CD8-positive, alpha-beta memory T cell (primary cell): Measurements from ENCODE around the gene CHL1. TPM values are rescaled to one million over a fixed set of nuclear protein-coding genes. Genes with fewer than 3 reads are reported as not detected.

Source experiments
- CTCF ChIA-PET: fragments of 350-600 bp; sonication (Branson Sonifier 250); formaldehyde crosslinking; loops from one replicate; lab custom pipeline; 2021; ENCODE audit warnings: antibody characterized with exemption; lab: Charles Lee
- POLR2A ChIA-PET: fragments of 350-600 bp; sonication (Branson Sonifier 250); formaldehyde crosslinking; loops from one replicate; lab custom pipeline; 2021; ENCODE audit warnings: antibody characterized with exemption; lab: Charles Lee
- DNase-seq, 5 donors: peaks; one replicate each; pipeline versions ENCODE4 v3.0.0 to v3.0.0-alpha.2; 2020 to 2022; ENCODE audit warnings: mixed read lengths in 1 of 5
- H3K27ac ChIP-seq: one replicate; pipeline ENCODE4 v1.7.0; 2013; ENCODE audit warnings: low read depth, mild to moderate bottlenecking, low read length, moderate library complexity
- H3K27me3 ChIP-seq: 2 replicates; pipeline ENCODE4 v1.7.0; 2013; ENCODE audit warnings: low read length, mild to moderate bottlenecking; ENCODE audit not compliant: insufficient read depth, poor library complexity, severe bottlenecking
- H3K36me3 ChIP-seq: 2 replicates; pipeline ENCODE4 v1.7.0; 2013; ENCODE audit warnings: mild to moderate bottlenecking, low read length, moderate library complexity; ENCODE audit not compliant: insufficient read depth
- H3K4me1 ChIP-seq: 2 replicates; pipeline ENCODE4 v1.7.0; 2013; ENCODE audit warnings: mild to moderate bottlenecking, low read length, moderate library complexity; ENCODE audit not compliant: insufficient read depth
- H3K4me3 ChIP-seq: 2 replicates; pipeline ENCODE4 v1.7.0; 2013; ENCODE audit warnings: mild to moderate bottlenecking, low read length
- H3K9me3 ChIP-seq: 2 replicates; pipeline ENCODE4 v1.7.0; 2013; ENCODE audit warnings: mild to moderate bottlenecking, low read length
- H3K27ac Mint-ChIP-seq, 8 donors: one replicate each; pipeline ENCODE4 v1.8.0; 2020 to 2021; ENCODE audit warnings: mixed read lengths in 8 of 8, mild to moderate bottlenecking in 6 of 8, inconsistent platforms in 3 of 8, moderate library complexity in 3 of 8
- H3K27me3 Mint-ChIP-seq, 2 donors: one replicate each; pipeline ENCODE4 v1.8.0; 2020 to 2021; ENCODE audit warnings: mixed read lengths in 2 of 2, mild to moderate bottlenecking in 1 of 2, moderate library complexity in 1 of 2
- H3K36me3 Mint-ChIP-seq, 3 donors: one replicate each; pipeline ENCODE4 v1.8.0; 2020 to 2021; ENCODE audit warnings: mixed read lengths in 3 of 3, inconsistent platforms in 1 of 3, mild to moderate bottlenecking in 1 of 3
- H3K4me1 Mint-ChIP-seq, 3 donors: one replicate each; pipeline ENCODE4 v1.8.0; 2020 to 2021; ENCODE audit warnings: mixed read lengths in 3 of 3, inconsistent platforms in 1 of 3, mild to moderate bottlenecking in 1 of 3
- H3K4me3 Mint-ChIP-seq, 7 donors: one replicate each; pipeline ENCODE4 v1.8.0; 2020 to 2021; ENCODE audit warnings: mixed read lengths in 7 of 7, mild to moderate bottlenecking in 6 of 7, moderate library complexity in 4 of 7, inconsistent platforms in 2 of 7
- H3K9me3 Mint-ChIP-seq, 5 donors: one replicate each; pipeline ENCODE4 v1.8.0; 2020 to 2022; ENCODE audit warnings: mixed read lengths in 5 of 5, mild to moderate bottlenecking in 3 of 5, moderate library complexity in 2 of 5, inconsistent platforms in 1 of 5
- polyA plus RNA-seq: library from polyadenylated mRNA; unstranded; fragments of 300-500 nt; fragmentation: Illumina TruSeq; gene quantifications from one replicate; pipeline ENCODE4 v1.2.3, GENCODE V29; 2021
- total RNA-seq, 2 experiments: library from RNA; stranded (reverse); gene quantifications; one replicate each; pipeline ENCODE4 v1.2.3, GENCODE V29; 2021

CHL1 gene
- total and polyA plus RNA-seq, 3 experiments from 2014 or later: not detected

- no peaks in the 10 kb centered on the region for H3K36me3 Mint-ChIP-seq
- H3K27ac Mint-ChIP-seq: no peak overlapping the region
- peaks cover 10 to 23% (median 17%) of the 10 kb centered on the region in 5 donors for H3K9me3 Mint-ChIP-seq
- H3K27me3 Mint-ChIP-seq: no peaks in the 10 kb centered on the region
- POLR2A ChIA-PET: no interaction called here
- Histone ChIP-seq H3K27ac (no peak overlapping the region), H3K4me1 (no peaks in the 10 kb centered on the region), H3K4me3 (no peak overlapping the region), H3K9me3 (no peaks in the 10 kb centered on the region), H3K27me3 (no peaks in the 10 kb centered on the region), H3K36me3 (no peaks in the 10 kb centered on the region)
- H3K4me1 Mint-ChIP-seq: no peaks in the 10 kb centered on the region
- DNase-seq: no peak
- H3K4me3 Mint-ChIP-seq: no peak overlapping the region
- CTCF ChIA-PET: no interaction called here
These were observed 176.7 kb downstream of the CHL1 start for GRCh38 chr3:373193-373779.

DNA sequence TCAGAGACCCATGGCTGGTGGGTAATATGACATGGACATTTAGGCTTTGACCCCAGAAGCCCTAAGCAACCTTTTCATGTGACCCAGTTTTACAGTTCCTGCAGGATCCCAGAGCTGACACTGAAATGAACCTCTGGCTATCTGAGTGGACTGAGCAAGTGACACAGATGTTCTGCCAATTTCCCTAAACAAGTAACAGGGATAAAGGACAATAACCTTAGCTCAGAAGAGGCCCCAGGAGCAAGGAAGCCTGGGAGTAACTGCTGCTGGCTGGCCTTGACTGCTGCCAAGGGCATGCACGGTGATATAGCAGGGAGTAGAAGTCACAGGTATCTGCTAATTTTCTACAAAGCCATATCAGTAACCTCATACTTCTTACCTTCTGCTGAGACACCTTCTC lies 177.9 kb downstream of the CHL1 start:
- DNase-seq: no peak
- peaks cover 7 to 18% (median 12%) of the 10 kb centered on the region in 5 donors for H3K9me3 Mint-ChIP-seq

DNA sequence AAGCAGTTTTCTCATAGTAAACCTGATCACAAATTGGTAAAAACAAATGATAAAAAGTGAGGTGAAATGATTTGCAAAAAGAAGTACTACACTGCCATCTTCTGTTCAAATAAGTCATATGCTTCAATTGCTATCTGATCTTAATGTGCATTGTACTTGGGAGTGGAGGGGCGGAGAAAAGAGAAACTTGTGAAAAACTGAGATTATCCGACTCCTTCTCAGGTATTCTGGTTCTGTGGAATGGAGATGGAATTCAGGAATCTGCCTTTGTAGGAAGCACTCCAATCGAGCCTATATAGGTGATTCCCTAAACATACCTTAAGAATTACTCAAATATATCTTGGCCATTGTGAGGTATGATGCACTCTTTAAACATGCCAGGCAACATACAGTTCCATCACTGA lies 180.6 kb downstream of the CHL1 start:
- H3K27me3 ChIP-seq: no peaks in the 10 kb centered on the region
- H3K4me3 Mint-ChIP-seq: no peak overlapping the region
- CTCF ChIA-PET: no interaction called here

More for the DNA sequence above, 177.9 kb downstream of the CHL1 start:
- Mint-ChIP-seq H3K27me3 (no peaks in the 10 kb centered on the region), H3K36me3 (no peaks in the 10 kb centered on the region), H3K4me1 (no peaks in the 10 kb centered on the region), H3K27ac (no peak overlapping the region), H3K4me3 (no peak overlapping the region)
- H3K4me3 ChIP-seq: no peak overlapping the region
- no peaks in the 10 kb centered on the region for H3K27me3 ChIP-seq
- POLR2A ChIA-PET: no interaction called here
- no peaks in the 10 kb centered on the region for H3K4me1 ChIP-seq
- H3K27ac ChIP-seq: no peak overlapping the region
- CTCF ChIA-PET: no interaction called here
- H3K36me3 ChIP-seq: no peaks in the 10 kb centered on the region
- no peaks in the 10 kb centered on the region for H3K9me3 ChIP-seq

DNA sequence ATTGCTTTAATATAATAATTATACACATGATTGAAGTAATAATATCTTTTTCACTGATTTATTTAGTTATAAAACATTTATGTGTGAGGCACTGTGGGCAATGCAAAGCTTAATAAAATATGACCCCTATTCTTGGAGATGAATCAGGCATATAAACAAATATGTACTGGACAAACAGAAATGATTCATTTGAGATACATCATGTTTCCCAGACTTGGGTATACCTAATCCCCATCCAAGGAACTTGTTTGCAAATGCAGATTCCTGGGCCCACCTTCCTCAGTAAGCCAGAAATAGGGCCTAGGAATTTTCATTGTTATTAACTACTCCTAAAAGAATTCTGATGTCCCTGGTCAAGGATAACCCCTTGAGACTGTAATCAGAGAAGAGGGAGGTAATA lies 184.2 kb downstream of the CHL1 start:
- H3K4me1 ChIP-seq: no peaks in the 10 kb centered on the region
- POLR2A ChIA-PET: no interaction called here
- Mint-ChIP-seq H3K4me3 (no peak overlapping the region), H3K36me3 (no peaks in the 10 kb centered on the region), H3K27ac (no peak overlapping the region), H3K9me3 (peaks cover 3 to 8% (median 7%) of the 10 kb centered on the region in 5 donors), H3K27me3 (peaks cover 0 to 2% of the 10 kb centered on the region in 2 donors), H3K4me1 (no peaks in the 10 kb centered on the region)
- H3K9me3 ChIP-seq: no peaks in the 10 kb centered on the region
- DNase-seq: no peak
- no peak overlapping the region for H3K4me3 ChIP-seq
- CTCF ChIA-PET: no interaction called here
- no peaks in the 10 kb centered on the region for H3K36me3 ChIP-seq
- H3K27me3 ChIP-seq: no peaks in the 10 kb centered on the region
- no peak overlapping the region for H3K27ac ChIP-seq

More for the DNA sequence above, 180.6 kb downstream of the CHL1 start:
- Mint-ChIP-seq H3K9me3 (peaks cover 4 to 12% (median 8%) of the 10 kb centered on the region in 5 donors), H3K27ac (no peak overlapping the region), H3K27me3 (peaks cover 0 to 2% of the 10 kb centered on the region in 2 donors), H3K4me1 (no peaks in the 10 kb centered on the region), H3K36me3 (no peaks in the 10 kb centered on the region)
- Histone ChIP-seq H3K4me3 (no peak overlapping the region), H3K9me3 (no peaks in the 10 kb centered on the region), H3K4me1 (no peaks in the 10 kb centered on the region), H3K27ac (no peak overlapping the region), H3K36me3 (no peaks in the 10 kb centered on the region)
- DNase-seq: no peak
- POLR2A ChIA-PET: no interaction called here

- Mint-ChIP-seq H3K4me3 (no peak overlapping the region), H3K36me3 (no peaks in the 10 kb centered on the region), H3K27me3 (peaks cover 0 to 2% of the 10 kb centered on the region in 2 donors), H3K4me1 (no peaks in the 10 kb centered on the region), H3K27ac (no peak overlapping the region), H3K9me3 (peaks cover 2 to 8% (median 4%) of the 10 kb centered on the region in 5 donors)
- Histone ChIP-seq H3K27ac (no peak overlapping the region), H3K4me1 (no peaks in the 10 kb centered on the region), H3K9me3 (no peaks in the 10 kb centered on the region), H3K36me3 (no peaks in the 10 kb centered on the region), H3K4me3 (no peak overlapping the region), H3K27me3 (no peaks in the 10 kb centered on the region)
- DNase-seq: no peak
- CTCF ChIA-PET: no interaction called here
- POLR2A ChIA-PET: no interaction called here
These were observed 188.6 kb downstream of the CHL1 start for GRCh38 chr3:385151-385550.

DNA sequence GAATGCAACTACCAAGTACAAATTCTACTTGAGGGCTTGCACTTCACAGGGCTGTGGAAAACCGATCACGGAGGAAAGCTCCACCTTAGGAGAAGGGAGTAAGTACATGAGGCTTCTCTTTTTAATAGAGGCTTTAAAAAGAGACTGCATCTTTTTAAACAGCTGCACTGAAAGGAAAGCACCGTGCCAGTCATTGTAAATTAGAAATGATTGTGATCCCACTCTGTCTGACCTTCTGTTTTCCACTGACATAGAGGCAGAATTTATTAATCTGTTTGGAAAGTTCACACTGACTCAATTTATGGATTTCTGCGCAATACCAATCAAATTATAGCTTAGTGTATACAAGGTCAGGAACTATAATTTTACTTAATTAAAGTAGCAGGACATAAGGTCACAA lies 198.2 kb downstream of the CHL1 start:
- Mint-ChIP-seq H3K27me3 (no peaks in the 10 kb centered on the region), H3K36me3 (no peaks in the 10 kb centered on the region), H3K27ac (no peak overlapping the region), H3K4me3 (no peak overlapping the region), H3K9me3 (peaks cover 2 to 12% (median 9%) of the 10 kb centered on the region in 5 donors), H3K4me1 (no peaks in the 10 kb centered on the region)
- Histone ChIP-seq H3K9me3 (no peaks in the 10 kb centered on the region), H3K27ac (no peak overlapping the region), H3K4me1 (no peaks in the 10 kb centered on the region), H3K4me3 (no peak overlapping the region), H3K36me3 (no peaks in the 10 kb centered on the region), H3K27me3 (no peaks in the 10 kb centered on the region)
- ChIA-PET POLR2A (no interaction called here), CTCF (no interaction called here)
- DNase-seq: no peak

GRCh38 chr3:396293-396692 lies 199.7 kb downstream of the CHL1 start:
- H3K27ac ChIP-seq: no peak overlapping the region

GRCh38 chr3:399647-400046 lies 203.1 kb downstream of the CHL1 start:
- H3K9me3 ChIP-seq: no peaks in the 10 kb centered on the region
- CTCF ChIA-PET: no interaction called here
- POLR2A ChIA-PET: no interaction called here
- H3K4me3 Mint-ChIP-seq: no peak overlapping the region
- H3K4me1 ChIP-seq: no peaks in the 10 kb centered on the region
- H3K4me1 Mint-ChIP-seq: no peaks in the 10 kb centered on the region
- H3K27me3 Mint-ChIP-seq: no peaks in the 10 kb centered on the region
- no peaks in the 10 kb centered on the region for H3K36me3 ChIP-seq
- no peak overlapping the region for H3K4me3 ChIP-seq
- no peak overlapping the region for H3K27ac ChIP-seq
- no peak for DNase-seq
- H3K9me3 Mint-ChIP-seq: peaks cover 0 to 14% (median 4%) of the 10 kb centered on the region in 5 donors
- H3K27me3 ChIP-seq: no peaks in the 10 kb centered on the region
- H3K27ac Mint-ChIP-seq: no peak overlapping the region
- no peaks in the 10 kb centered on the region for H3K36me3 Mint-ChIP-seq

More at GRCh38 chr3:396293-396692, 199.7 kb downstream of the CHL1 start:
- CTCF ChIA-PET: no interaction called here
- H3K36me3 Mint-ChIP-seq: no peaks in the 10 kb centered on the region
- no peak overlapping the region for H3K4me3 Mint-ChIP-seq
- H3K27me3 Mint-ChIP-seq: no peaks in the 10 kb centered on the region
- H3K4me1 Mint-ChIP-seq: no peaks in the 10 kb centered on the region
- H3K4me1 ChIP-seq: no peaks in the 10 kb centered on the region
- no peaks in the 10 kb centered on the region for H3K9me3 ChIP-seq
- DNase-seq: no peak
- H3K36me3 ChIP-seq: no peaks in the 10 kb centered on the region
- H3K27me3 ChIP-seq: no peaks in the 10 kb centered on the region
- no peak overlapping the region for H3K4me3 ChIP-seq
- H3K27ac Mint-ChIP-seq: no peak overlapping the region
- peaks cover 6 to 11% (median 9%) of the 10 kb centered on the region in 5 donors for H3K9me3 Mint-ChIP-seq
- POLR2A ChIA-PET: no interaction called here
